Right lobe of liver (tissue), 4 donors: Measurements from ENCODE around the gene NEB.
"Not testable (repeated sequence)": the region's sequence is repeated elsewhere in the genome, so short reads cannot be mapped to it uniquely, and the experiment has no call there.

Experiments used
- POLR2A ChIP-seq: fragments of 450-650 bp; IDR thresholded peaks from one replicate; pipeline ENCODE4 v1.6.1; 2017; ENCODE audit warnings: antibody characterized with exemption, mild to moderate bottlenecking
- TF ChIP-seq, protein P1 (sequence below), 4 donors: fragments of 200-600 bp in 3 of 4; fragments of 450-650 bp in 1 of 4; IDR thresholded peaks; one replicate each; pipeline versions ENCODE4 v1.5.1 to v1.8.0; 2016 to 2022; ENCODE audit warnings: antibody characterized with exemption in 4 of 4, mild to moderate bottlenecking in 2 of 4
- donor health status: DM: no; HTN: no; CAD: no.
- donor health status: DM: no; HTN: no; CAD: no.
- donor health status: DM: no; HTN: yes; CAD: no.

DNA sequence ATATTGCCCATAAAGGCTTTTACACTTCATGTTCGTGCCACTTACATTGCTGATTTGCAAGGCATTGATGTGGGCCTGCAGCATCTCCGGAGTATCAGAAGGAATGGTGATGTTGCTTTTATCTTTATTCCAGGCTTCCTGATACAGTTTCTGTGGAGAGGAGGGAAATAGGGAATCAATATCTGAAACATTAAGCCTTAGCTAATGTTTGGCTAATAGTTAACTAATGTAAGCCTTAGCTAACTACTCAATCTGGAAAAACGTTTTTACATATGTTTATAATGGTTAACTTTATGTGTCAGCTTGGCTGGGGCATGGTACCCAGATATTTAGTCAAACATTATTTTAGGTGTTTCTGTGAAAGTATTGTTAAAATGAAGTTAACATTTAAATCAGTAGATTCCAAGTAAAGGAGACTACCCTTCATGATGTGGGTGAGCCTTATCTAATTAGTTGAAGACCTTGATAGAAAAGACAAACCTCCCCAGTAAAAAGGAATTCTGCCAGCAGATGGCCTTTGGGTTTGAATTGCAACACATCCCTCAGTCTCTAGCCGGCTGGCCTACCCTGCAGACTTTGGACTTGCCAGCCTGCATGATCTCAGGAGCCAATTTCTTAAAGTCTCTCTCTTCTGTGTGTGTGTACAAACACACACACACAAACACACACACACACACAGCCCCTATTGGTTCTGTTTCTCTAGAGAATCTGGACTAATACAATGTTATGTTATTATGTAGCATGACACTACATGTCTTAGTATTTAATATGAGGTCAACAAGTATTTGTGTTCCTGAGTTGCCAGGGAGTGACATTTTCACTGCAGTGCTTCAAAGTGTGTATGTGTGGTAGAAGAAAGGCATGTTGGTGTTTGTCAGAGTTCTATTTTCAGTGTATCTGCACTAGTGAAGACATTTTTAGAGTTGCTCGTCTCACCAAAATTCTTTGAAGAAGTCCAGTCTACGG is 126.5 kb downstream of the NEB start:
- not testable (repeated sequence) for TF ChIP-seq POLR2A
- TF ChIP-seq, protein P1, sequence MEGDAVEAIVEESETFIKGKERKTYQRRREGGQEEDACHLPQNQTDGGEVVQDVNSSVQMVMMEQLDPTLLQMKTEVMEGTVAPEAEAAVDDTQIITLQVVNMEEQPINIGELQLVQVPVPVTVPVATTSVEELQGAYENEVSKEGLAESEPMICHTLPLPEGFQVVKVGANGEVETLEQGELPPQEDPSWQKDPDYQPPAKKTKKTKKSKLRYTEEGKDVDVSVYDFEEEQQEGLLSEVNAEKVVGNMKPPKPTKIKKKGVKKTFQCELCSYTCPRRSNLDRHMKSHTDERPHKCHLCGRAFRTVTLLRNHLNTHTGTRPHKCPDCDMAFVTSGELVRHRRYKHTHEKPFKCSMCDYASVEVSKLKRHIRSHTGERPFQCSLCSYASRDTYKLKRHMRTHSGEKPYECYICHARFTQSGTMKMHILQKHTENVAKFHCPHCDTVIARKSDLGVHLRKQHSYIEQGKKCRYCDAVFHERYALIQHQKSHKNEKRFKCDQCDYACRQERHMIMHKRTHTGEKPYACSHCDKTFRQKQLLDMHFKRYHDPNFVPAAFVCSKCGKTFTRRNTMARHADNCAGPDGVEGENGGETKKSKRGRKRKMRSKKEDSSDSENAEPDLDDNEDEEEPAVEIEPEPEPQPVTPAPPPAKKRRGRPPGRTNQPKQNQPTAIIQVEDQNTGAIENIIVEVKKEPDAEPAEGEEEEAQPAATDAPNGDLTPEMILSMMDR (IDR thresholded peaks at IDR 0.05) = not testable (repeated sequence)
